CD14-positive monocyte (primary cell): ENCODE measurements around the gene BORA. TPM values are rescaled to one million over a fixed set of nuclear protein-coding genes. Genes with fewer than 3 reads are reported as not detected.

Experiments
- DNase-seq, 3 donors: peaks; one replicate each; pipeline ENCODE4 v3.0.0-alpha.2; 2011 to 2022
- H2AFZ ChIP-seq: 2 replicates; pipeline ENCODE4 v1.6.0; 2012; ENCODE audit warnings: mild to moderate bottlenecking, low read depth, low read length, inconsistent platforms; ENCODE audit not compliant: insufficient read depth, poor library complexity, severe bottlenecking
- H3K27ac ChIP-seq, 2 donors: 1 replicate in 1 of 2; 2 replicates in 1 of 2; pipeline ENCODE4 v1.5.1; 2012 to 2013; ENCODE audit warnings: low read length in 2 of 2, control low read depth in 1 of 2, inconsistent platforms in 1 of 2, low read depth in 1 of 2, mild to moderate bottlenecking in 1 of 2
- H3K27me3 ChIP-seq, 2 donors: one replicate each; pipeline versions ENCODE4 v1.6.0 to v1.6.1; 2011 to 2013; ENCODE audit warnings: low read length in 2 of 2; ENCODE audit not compliant: control insufficient read depth in 2 of 2, insufficient read depth in 2 of 2
- H3K36me3 ChIP-seq, 2 donors: replicated peaks in 1 of 2; 1 replicate in 1 of 2; 2 replicates in 1 of 2; pipeline versions ENCODE4 v1.5.1 to v1.6.1; 2012 to 2013; ENCODE audit warnings: low read length in 2 of 2, control low read depth in 1 of 2, inconsistent platforms in 1 of 2, mild to moderate bottlenecking in 1 of 2; ENCODE audit not compliant: insufficient read depth in 2 of 2, control insufficient read depth in 1 of 2
- H3K4me1 ChIP-seq, 2 donors: 1 replicate in 1 of 2; 2 replicates in 1 of 2; pipeline versions ENCODE4 v1.5.1 to v1.6.1; 2012 to 2013; ENCODE audit warnings: low read length in 2 of 2, control low read depth in 1 of 2, inconsistent platforms in 1 of 2, mild to moderate bottlenecking in 1 of 2, moderate library complexity in 1 of 2; ENCODE audit not compliant: insufficient read depth in 2 of 2, control insufficient read depth in 1 of 2
- H3K4me2 ChIP-seq: replicated peaks from 2 replicates; pipeline ENCODE3; 2012; ENCODE audit warnings: low read length, moderate library complexity, mild to moderate bottlenecking; ENCODE audit not compliant: poor library complexity, severe bottlenecking; ENCODE audit errors: extremely low read depth
- H3K4me3 ChIP-seq, 3 experiments: fragments of 200-600 bp in 1 of 3; sonication (generic) in 1 of 3; replicated peaks in 1 of 3; 1 replicate in 2 of 3; 2 replicates in 1 of 3; pipeline ENCODE4 v1.5.1; 2011 to 2013; ENCODE audit warnings: low read length in 3 of 3, mild to moderate bottlenecking in 3 of 3, control low read depth in 2 of 3, low read depth in 2 of 3, inconsistent platforms in 1 of 3, moderate library complexity in 1 of 3
- H3K79me2 ChIP-seq: 2 replicates; pipeline ENCODE4 v1.6.0; 2012; ENCODE audit warnings: mild to moderate bottlenecking, control low read depth, inconsistent platforms, low read length, moderate library complexity; ENCODE audit not compliant: insufficient read depth
- H3K9ac ChIP-seq: 2 replicates; pipeline ENCODE4 v1.6.0; 2017; ENCODE audit warnings: low read length, mild to moderate bottlenecking; ENCODE audit not compliant: insufficient read depth, poor library complexity, severe bottlenecking
- H3K9me3 ChIP-seq, 2 donors: replicated peaks in 1 of 2; 1 replicate in 1 of 2; 2 replicates in 1 of 2; pipeline versions ENCODE4 v1.5.1 to v1.6.1; 2012 to 2013; ENCODE audit warnings: low read length in 2 of 2, control low read depth in 1 of 2; ENCODE audit not compliant: control insufficient read depth in 1 of 2, insufficient read depth in 1 of 2
- H4K20me1 ChIP-seq: 2 replicates; pipeline ENCODE4 v1.6.0; 2012; ENCODE audit warnings: mild to moderate bottlenecking, low read length, control low read depth, moderate library complexity; ENCODE audit not compliant: insufficient read depth
- H3K27ac Mint-ChIP-seq, 7 donors: one replicate each; pipeline ENCODE4 v1.8.0; 2020; ENCODE audit warnings: mild to moderate bottlenecking in 7 of 7, mixed read lengths in 7 of 7, moderate library complexity in 6 of 7, inconsistent platforms in 2 of 7
- H3K27me3 Mint-ChIP-seq, 3 donors: one replicate each; pipeline ENCODE4 v1.8.0; 2021 to 2022; ENCODE audit warnings: low read depth in 3 of 3, mild to moderate bottlenecking in 3 of 3, mixed read lengths in 3 of 3, moderate library complexity in 3 of 3, inconsistent platforms in 1 of 3
- H3K36me3 Mint-ChIP-seq, 2 donors: one replicate each; pipeline ENCODE4 v1.8.0; 2020; ENCODE audit warnings: mixed read lengths in 2 of 2, inconsistent platforms in 1 of 2, mild to moderate bottlenecking in 1 of 2
- H3K4me1 Mint-ChIP-seq: one replicate; pipeline ENCODE4 v1.8.0; 2020; ENCODE audit warnings: mild to moderate bottlenecking, mixed read lengths
- H3K4me3 Mint-ChIP-seq, 2 donors: one replicate each; pipeline ENCODE4 v1.8.0; 2020; ENCODE audit warnings: mild to moderate bottlenecking in 2 of 2, mixed read lengths in 2 of 2, moderate library complexity in 1 of 2
- H3K9me3 Mint-ChIP-seq, 7 donors: one replicate each; pipeline ENCODE4 v1.8.0; 2020 to 2022; ENCODE audit warnings: mixed read lengths in 7 of 7, mild to moderate bottlenecking in 6 of 7, moderate library complexity in 6 of 7, inconsistent platforms in 2 of 7
- CTCF ChIP-seq: fragments of 200-600 bp; IDR thresholded peaks from one replicate; pipeline ENCODE4 v1.8.0; 2022; ENCODE audit warnings: antibody characterized with exemption, mild to moderate bottlenecking
- WGBS: methylation state at CpG from one replicate; pipeline ENCODE4 v1.1.5; 2013; ENCODE audit warnings: missing lambda C conversion rate; ENCODE audit not compliant: insufficient coverage; 5-methylcytosine and 5-hydroxymethylcytosine counted together
- intact Hi-C, 2 donors: fragments of 100-400 bp; cut with micrococcal nuclease; formaldehyde crosslinking; loops; one replicate each; pipeline versions ENCODE4 v1.15.0 to v1.15.1; 2023
- polyA plus RNA-seq, 3 donors: library from polyadenylated mRNA; depleted of rRNA in 1 of 3; unstranded in 2 of 3; stranded (reverse) in 1 of 3; fragments of 300-500 nt in 2 of 3; fragments of >200 nt in 1 of 3; fragmentation: Illumina TruSeq in 2 of 3; gene quantifications; 1 replicate in 2 of 3; 2 replicates in 1 of 3; pipeline ENCODE4 v1.2.3, GENCODE V29; 2012 to 2021

The BORA gene
- polyA plus RNA-seq, 3 donors: 2.1 to 4.7 (median 2.9) TPM

- H3K27me3 ChIP-seq: no peaks in the 10 kb centered on the region
- H3K4me1 ChIP-seq: no peaks in the 10 kb centered on the region
- no peaks in the 10 kb centered on the region for H3K36me3 ChIP-seq
- no peak overlapping the region for H3K4me2 ChIP-seq
- H4K20me1 ChIP-seq: no peaks in the 10 kb centered on the region
- H3K36me3 Mint-ChIP-seq: no peaks in the 10 kb centered on the region
- H3K27me3 Mint-ChIP-seq: no peaks in the 10 kb centered on the region
- H3K27ac Mint-ChIP-seq: no peak overlapping the region
- peaks cover 1 to 14% (median 6%) of the 10 kb centered on the region in 7 donors for H3K9me3 Mint-ChIP-seq
- no peak for DNase-seq
- H3K4me3 ChIP-seq: no peak overlapping the region
- H3K9ac ChIP-seq: no peak overlapping the region
- H3K4me3 Mint-ChIP-seq: no peak overlapping the region
- no peaks in the 10 kb centered on the region for H3K4me1 Mint-ChIP-seq
- intact Hi-C loops: no loop called here
- no peaks in the 10 kb centered on the region for H3K79me2 ChIP-seq
- no peak for TF ChIP-seq CTCF
- H3K9me3 ChIP-seq: peaks cover 0 to 3% of the 10 kb centered on the region in 2 donors
- no peak overlapping the region for H2AFZ ChIP-seq
- no peak overlapping the region for H3K27ac ChIP-seq
Measured at GRCh38 chr13:72689181-72689696, 38.5 kb upstream of the BORA start.

GRCh38 chr13:72692884-72693514 is 34.7 kb upstream of the BORA start:
- no peaks in the 10 kb centered on the region for H3K27me3 Mint-ChIP-seq
- no peaks in the 10 kb centered on the region for H3K36me3 Mint-ChIP-seq
- no peak for DNase-seq
- no peak overlapping the region for H3K27ac Mint-ChIP-seq
- Histone ChIP-seq H3K4me3 (no peak overlapping the region), H2AFZ (no peak overlapping the region), H3K27me3 (no peaks in the 10 kb centered on the region), H3K9me3 (peaks cover 0 to 3% of the 10 kb centered on the region in 2 donors), H3K79me2 (no peaks in the 10 kb centered on the region), H3K9ac (no peak overlapping the region), H4K20me1 (no peaks in the 10 kb centered on the region), H3K27ac (no peak overlapping the region), H3K4me2 (no peak overlapping the region), H3K36me3 (no peaks in the 10 kb centered on the region), H3K4me1 (no peaks in the 10 kb centered on the region)
- H3K4me1 Mint-ChIP-seq: no peaks in the 10 kb centered on the region
- no peak for TF ChIP-seq CTCF
- WGBS: 60% methylated on average over 3 of the region's 5 CpGs
- H3K4me3 Mint-ChIP-seq: no peak overlapping the region
- peaks cover 1 to 14% (median 6%) of the 10 kb centered on the region in 7 donors for H3K9me3 Mint-ChIP-seq
- intact Hi-C loops: no loop called here
